Activated CD4-positive, alpha-beta T cell treated with anti-CD3 and anti-CD28 coated beads, Interleukin-2, amount 50 U/mL, for 1 hour (primary cell): ENCODE measurements around the gene IL3.

Experiments used
- DNase-seq: peaks from one replicate; pipeline ENCODE4 v3.0.0-alpha.2; 2020

IL3 gene

GRCh38 chr5:132074091-132074771 is 13.8 kb downstream of the IL3 start:
- DNase-seq = no peak

GRCh38 chr5:132074772-132075718 is 14.6 kb downstream of the IL3 start:
- DNase-seq = no peak

GRCh38 chr5:132075719-132076077 is 15.2 kb downstream of the IL3 start:
- DNase-seq = no peak

GRCh38 chr5:132076202-132076830 is 15.9 kb downstream of the IL3 start:
- DNase-seq = no peak

GRCh38 chr5:132076983-132077382 is 16.5 kb downstream of the IL3 start:
- no peak for DNase-seq

- DNase-seq = no peak
Observed at GRCh38 chr5:132079081-132079480, 18.6 kb downstream of the IL3 start.

GRCh38 chr5:132079619-132080018 is 19.2 kb downstream of the IL3 start:
- DNase-seq = no peak

- no peak for DNase-seq
Observed at GRCh38 chr5:132080595-132080994, 20.1 kb downstream of the IL3 start.

- no peak for DNase-seq
Observed at GRCh38 chr5:132081458-132081857, 21.0 kb downstream of the IL3 start.

GRCh38 chr5:132082329-132083023 is 22.0 kb downstream of the IL3 start:
- no peak for DNase-seq

GRCh38 chr5:132083071-132083678 is 22.7 kb downstream of the IL3 start:
- DNase-seq = no peak

GRCh38 chr5:132085686-132086085 is 25.2 kb downstream of the IL3 start:
- no peak for DNase-seq

GRCh38 chr5:132086277-132086794 is 25.9 kb downstream of the IL3 start:
- no peak for DNase-seq

- no peak for DNase-seq
Observed at GRCh38 chr5:132087176-132087575, 26.7 kb downstream of the IL3 start.

- DNase-seq = no peak
Observed at GRCh38 chr5:132087661-132088060, 27.2 kb downstream of the IL3 start.

- no peak for DNase-seq
Observed at GRCh38 chr5:132089363-132089762, 28.9 kb downstream of the IL3 start.

- DNase-seq = no peak
Observed at GRCh38 chr5:132090107-132090506, 29.7 kb downstream of the IL3 start.

- no peak for DNase-seq
Observed at GRCh38 chr5:132093271-132093670, 32.8 kb downstream of the IL3 start.

GRCh38 chr5:132094393-132095076 is 34.1 kb downstream of the IL3 start:
- no peak for DNase-seq

GRCh38 chr5:132095077-132095410 is 34.6 kb downstream of the IL3 start:
- no peak for DNase-seq

- no peak for DNase-seq
Observed at GRCh38 chr5:132095424-132095972, 35.0 kb downstream of the IL3 start.

GRCh38 chr5:132096904-132097303 is 36.4 kb downstream of the IL3 start:
- no peak for DNase-seq
